ENCODE data around the gene AQP10. TPM values are rescaled to one million over a fixed set of nuclear protein-coding genes. Genes with fewer than 3 reads are reported as not detected.

AQP10 gene
- total and polyA plus RNA-seq, 10 of the 15 experiments (the other 5 are each of a cell fraction or from before 2014, with no cell fraction given), result not detected

GRCh38 chr1:154301582-154301981, 19.3 kb upstream of the AQP10 start (continued):
- TF ChIP-seq MYC (IDR thresholded peaks at IDR 0.05; ENCODE audit: insufficient read depth, insufficient read length, insufficient replicate concordance, low read length, severe bottlenecking) (no peak), GATAD2B (conservative IDR thresholded peaks at IDR 0.05; ENCODE audit: low read depth) (no peak), CUX1 (IDR thresholded peaks at IDR 0.05; ENCODE audit: insufficient replicate concordance, low read depth, low read length) (no peak), BCL11A (IDR thresholded peaks at IDR 0.05; ENCODE audit: low read depth, low read length) (no peak)

GRCh38 chr1:154304664-154305337, 16.1 kb upstream of the AQP10 start:
- Histone ChIP-seq H3K4me2 (ENCODE audit: control insufficient read depth, insufficient read depth) (no peak overlapping the region), H3K27me3 (replicated peaks in 1 of 2; ENCODE audit: control insufficient read depth in 2 of 2, insufficient read depth in 2 of 2, low read length in 1 of 2) (no peaks in the 10 kb centered on the region), H3K79me2 (ENCODE audit: control insufficient read depth, insufficient read depth, low read length) (no peaks in the 10 kb centered on the region), H3K36me3 (ENCODE audit: control insufficient read depth in 2 of 2, insufficient read depth in 2 of 2, low read length in 1 of 2) (no peaks in the 10 kb centered on the region), H3K4me1 (ENCODE audit: control insufficient read depth, insufficient read depth, low read length) (no peaks in the 10 kb centered on the region), H3K9ac (ENCODE audit: control insufficient read depth, insufficient read depth, low read length) (no peak overlapping the region), H3K9me3 (replicated peaks; ENCODE audit: control insufficient read depth, insufficient read depth, low read length) (no peaks in the 10 kb centered on the region; the same call in 1 of the 3 replicates), H3K27ac (ENCODE audit: control insufficient read depth, insufficient read depth) (no peak overlapping the region), H2AFZ (ENCODE audit: control insufficient read depth, low read depth, low read length) (peak overlapping the region; percentile 39), H4K20me1 (ENCODE audit: control insufficient read depth, insufficient read depth) (no peaks in the 10 kb centered on the region), H3K4me3 (no peak overlapping the region)
- intact Hi-C loops (cut with micrococcal nuclease; ENCODE audit: unreplicated experiment), result no loop called here
- WGBS (ENCODE audit: insufficient coverage, insufficient replicate concordance, low lambda C conversion rate, missing lambda C conversion rate), result 2% methylated on average over 9 of the region's 9 CpGs
- POLR2A ChIA-PET, result interaction anchor here (0.6 to 1.7 kb wide), 2 partner anchors 23 to 308 kb away, joined by 4 to 9 read pairs; no protein-coding TSS in a partner anchor
- SMC1A ChIA-PET (ENCODE audit: uncharacterized antibody, unreplicated experiment), result interaction anchor here (0.6 to 1.8 kb wide), 4 partner anchors 10 to 441 kb away, joined by 3 to 5 read pairs (median 4); no protein-coding TSS in a partner anchor
- FAIRE-seq (no peak), DNase-seq (ENCODE audit: low read depth, low spot score) (no peak), ATAC-seq (peak; percentile 87)
- BruUV-seq (replicated peaks), result no TSS peak
- in situ Hi-C loops (cut with MboI), result no loop called here
- RAD21 ChIA-PET (ENCODE audit: unreplicated experiment), result interaction anchor here (0.5 to 1.2 kb wide), 2 partner anchors 21 to 32 kb away, joined by 3 to 4 read pairs; partner anchors contain the start of gene ATP8B2
- CTCF ChIA-PET, result interaction anchor here (0.7 to 2.3 kb wide), 6 partner anchors 13 to 952 kb away, joined by 3 to 10 read pairs (median 3); partner anchors contain the start of gene HAX1
- TF ChIP-seq MAX (IDR thresholded peaks at IDR 0.05; ENCODE audit: low read depth, low read length) (no peak), BHLHE40 (IDR thresholded peaks at IDR 0.05; ENCODE audit: borderline replicate concordance in 1 of 2, low read depth in 2 of 2, low read length in 1 of 2) (no peak), USF1 (IDR thresholded peaks at IDR 0.05; ENCODE audit: borderline replicate concordance, extremely low read length, insufficient read depth, low read depth, low read length) (no peak), EED (IDR thresholded peaks at IDR 0.05; ENCODE audit: low read depth) (peak; percentile 76; the same call in 1 of the 2 replicates), SP1 (IDR thresholded peaks at IDR 0.05; ENCODE audit: low read depth, low read length) (no peak), BCL11A (IDR thresholded peaks at IDR 0.05; ENCODE audit: low read depth, low read length) (peak; percentile 81), JUNB (IDR thresholded peaks at IDR 0.05) (peak; percentile 96), ATF2 (IDR thresholded peaks at IDR 0.05; ENCODE audit: low read length) (0 out of 2 replicates have a peak, but pooled peaks have one; percentile 58), SUPT20H (IDR thresholded peaks at IDR 0.05; ENCODE audit: borderline replicate concordance, control insufficient read depth, low read depth, low read length) (no peak)

Measured in GM12878 (cell line).